OCI-LY7 (cell line): ENCODE results near the gene MYLIP. TPM values are rescaled to one million over a fixed set of nuclear protein-coding genes. Genes with fewer than 3 reads are reported as not detected.

ENCODE experiments used
- BruUV-seq: library from RNA; stranded (reverse); fragments of 400-500 nt; replicated peaks from 2 replicates; lab custom pipeline; 2021; lab: Mats Ljungman, UMichigan
- CTCF ChIA-PET: fragments of 300-600 bp; sonication (Branson Sonifier 250); formaldehyde crosslinking; loops from one replicate; lab custom pipeline; 2022; ENCODE audit warnings: antibody characterized with exemption; ENCODE audit not compliant: unreplicated experiment; lab: Charles Lee
- POLR2A ChIA-PET: fragments of 300-600 bp; sonication (Branson Sonifier 250); formaldehyde crosslinking; loops from one replicate; lab custom pipeline; 2022; ENCODE audit warnings: antibody characterized with exemption; lab: Charles Lee
- DNase-seq: peaks from one replicate; pipeline ENCODE4 v3.0.0-alpha.2; 2015; ENCODE audit warnings: low spot score
- H2AFZ ChIP-seq: fragments of 200-600 bp; sonication (generic), shearing (Covaris generic); 2 replicates; pipeline ENCODE4 v1.6.1; 2014; ENCODE audit warnings: mild to moderate bottlenecking, antibody characterized with exemption, low read length, moderate library complexity
- H3K27ac ChIP-seq: fragments of 200-600 bp; sonication (generic); 2 replicates; pipeline ENCODE4 v1.5.1; 2014; ENCODE audit warnings: mixed run types, low read depth, mild to moderate bottlenecking, moderate library complexity, low read length, inconsistent platforms; ENCODE audit not compliant: poor library complexity, severe bottlenecking
- H3K36me3 ChIP-seq: fragments of 200-600 bp; sonication (generic); 2 replicates; pipeline ENCODE4 v1.6.1; 2014; ENCODE audit warnings: mild to moderate bottlenecking, antibody characterized with exemption, low read length, moderate library complexity, mixed read lengths; ENCODE audit not compliant: insufficient read depth
- H3K4me1 ChIP-seq: fragments of 200-600 bp; sonication (generic); 2 replicates; pipeline ENCODE4 v1.5.1; 2014; ENCODE audit warnings: mild to moderate bottlenecking, low read length; ENCODE audit not compliant: insufficient read depth, poor library complexity, severe bottlenecking
- H3K4me2 ChIP-seq: fragments of 200-600 bp; sonication (generic); 2 replicates; pipeline ENCODE4 v1.6.1; 2014; ENCODE audit warnings: mild to moderate bottlenecking, low read length
- H3K4me3 ChIP-seq: fragments of 200-600 bp; sonication (generic); 2 replicates; pipeline ENCODE4 v1.5.1; 2014; ENCODE audit warnings: mild to moderate bottlenecking, low read depth, low read length; ENCODE audit not compliant: poor library complexity, severe bottlenecking
- H3K79me2 ChIP-seq: fragments of 200-600 bp; sonication (generic); 2 replicates; pipeline ENCODE4 v1.6.1; 2016; ENCODE audit warnings: low read depth, mild to moderate bottlenecking, low read length, moderate library complexity, mixed read lengths; ENCODE audit not compliant: insufficient read depth
- H3K9me2 ChIP-seq: fragments of 200-600 bp; sonication (generic); 2 replicates; pipeline ENCODE4 v1.6.1; 2016; ENCODE audit warnings: mild to moderate bottlenecking, low read length, mixed read lengths; ENCODE audit not compliant: insufficient read depth
- H3K9me3 ChIP-seq: fragments of 200-600 bp; sonication (generic); 2 replicates; pipeline ENCODE4 v1.6.1; 2014; ENCODE audit warnings: mild to moderate bottlenecking, mixed run types, low read length, mixed read lengths
- H4K20me1 ChIP-seq: fragments of 200-600 bp; sonication (generic); 2 replicates; pipeline ENCODE4 v1.6.1; 2014; ENCODE audit warnings: mild to moderate bottlenecking, antibody characterized with exemption, low read length, moderate library complexity, mixed read lengths; ENCODE audit not compliant: insufficient read depth
- EZH2phosphoT487 ChIP-seq: fragments of 200-600 bp; sonication (generic); IDR thresholded peaks from 2 replicates; pipeline ENCODE4 v1.6.1; 2018; ENCODE audit warnings: low read depth, borderline replicate concordance, mild to moderate bottlenecking, mixed run types, antibody characterized with exemption, low read length, moderate library complexity, mixed read lengths
- intact Hi-C: fragments of 100-400 bp; cut with micrococcal nuclease; formaldehyde crosslinking; loops from one replicate; pipeline ENCODE4 v1.10.0; 2022; ENCODE audit not compliant: unreplicated experiment
- total RNA-seq, 2 experiments: library from RNA; depleted of rRNA in 1 of 2; stranded (reverse); fragments of >200 nt in 1 of 2; shearing (Covaris generic) in 1 of 2; gene quantifications; 2 replicates each; pipeline ENCODE4 v1.2.3, GENCODE V29; 2014 to 2022
- TF ChIP-seq, protein P1 (sequence below): fragments of 200-600 bp; sonication (generic); conservative IDR thresholded peaks from 2 replicates; pipeline ENCODE4 v1.5.1; 2014; ENCODE audit warnings: mild to moderate bottlenecking, antibody characterized with exemption, low read length, moderate library complexity, mixed read lengths

Gene MYLIP
- total RNA-seq, 2 experiments from 2014 or later: 8.5 to 15.3 TPM

DNA sequence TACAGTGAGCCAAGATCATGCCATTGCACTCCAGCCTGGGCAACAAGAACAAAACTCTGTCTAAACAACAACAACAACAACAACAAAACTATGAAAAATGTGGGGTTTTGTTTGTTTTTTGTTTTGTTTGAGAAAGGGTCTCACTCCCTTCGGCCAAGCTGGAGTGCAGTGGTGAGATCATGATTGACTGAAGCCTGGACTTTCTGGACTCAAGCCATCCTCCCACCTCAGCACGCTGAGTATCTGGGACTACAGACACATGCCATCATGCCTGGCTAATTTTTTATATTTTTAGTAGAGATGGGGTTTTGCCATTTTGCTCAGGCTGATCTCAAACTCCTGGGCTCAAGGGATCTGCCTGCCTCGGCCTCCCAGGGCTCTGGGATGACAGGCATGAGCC, 2.8 kb upstream of the MYLIP start:
- TF ChIP-seq, protein P1, sequence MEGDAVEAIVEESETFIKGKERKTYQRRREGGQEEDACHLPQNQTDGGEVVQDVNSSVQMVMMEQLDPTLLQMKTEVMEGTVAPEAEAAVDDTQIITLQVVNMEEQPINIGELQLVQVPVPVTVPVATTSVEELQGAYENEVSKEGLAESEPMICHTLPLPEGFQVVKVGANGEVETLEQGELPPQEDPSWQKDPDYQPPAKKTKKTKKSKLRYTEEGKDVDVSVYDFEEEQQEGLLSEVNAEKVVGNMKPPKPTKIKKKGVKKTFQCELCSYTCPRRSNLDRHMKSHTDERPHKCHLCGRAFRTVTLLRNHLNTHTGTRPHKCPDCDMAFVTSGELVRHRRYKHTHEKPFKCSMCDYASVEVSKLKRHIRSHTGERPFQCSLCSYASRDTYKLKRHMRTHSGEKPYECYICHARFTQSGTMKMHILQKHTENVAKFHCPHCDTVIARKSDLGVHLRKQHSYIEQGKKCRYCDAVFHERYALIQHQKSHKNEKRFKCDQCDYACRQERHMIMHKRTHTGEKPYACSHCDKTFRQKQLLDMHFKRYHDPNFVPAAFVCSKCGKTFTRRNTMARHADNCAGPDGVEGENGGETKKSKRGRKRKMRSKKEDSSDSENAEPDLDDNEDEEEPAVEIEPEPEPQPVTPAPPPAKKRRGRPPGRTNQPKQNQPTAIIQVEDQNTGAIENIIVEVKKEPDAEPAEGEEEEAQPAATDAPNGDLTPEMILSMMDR: no peak
- no peak for TF ChIP-seq EZH2phosphoT487
- POLR2A ChIA-PET: no interaction called here
- Histone ChIP-seq H3K4me3 (no peak overlapping the region), H3K27ac (no peak overlapping the region), H3K4me1 (no peaks in the 10 kb centered on the region), H3K79me2 (peaks cover 17% of the 10 kb centered on the region), H4K20me1 (0 out of 2 replicates have a peak, but pooled peaks cover 6% of the 10 kb centered on the region), H3K36me3 (0 out of 2 replicates have a peak, but pooled peaks cover under 1% of the 10 kb centered on the region), H3K9me2 (no peaks in the 10 kb centered on the region), H2AFZ (no peak overlapping the region), H3K4me2 (no peak overlapping the region), H3K9me3 (no peaks in the 10 kb centered on the region)
- BruUV-seq: no TSS peak
- CTCF ChIA-PET: no interaction called here
- intact Hi-C loops: no loop called here
- DNase-seq: no peak

DNA sequence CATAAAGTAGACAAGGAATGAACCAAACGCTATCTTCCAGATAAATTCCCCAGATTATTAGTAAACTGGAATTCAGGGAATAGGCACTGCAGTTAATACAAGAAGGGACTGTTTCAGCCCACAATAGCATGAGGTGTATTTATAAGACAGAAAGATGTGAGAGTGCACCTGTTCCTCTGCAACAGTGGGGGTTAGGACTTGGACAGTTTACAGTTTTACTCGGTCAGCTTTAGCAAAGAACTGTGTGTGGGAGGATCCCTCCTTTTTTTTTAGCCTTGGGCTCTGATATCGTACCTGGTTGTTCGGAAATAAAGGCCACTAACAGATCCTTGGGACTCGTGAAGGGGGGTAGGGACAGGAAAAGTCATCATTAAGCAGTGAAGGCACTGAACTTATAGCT, 2.0 kb upstream of the MYLIP start:
- CTCF ChIA-PET: no interaction called here
- intact Hi-C loops: no loop called here

DNA sequence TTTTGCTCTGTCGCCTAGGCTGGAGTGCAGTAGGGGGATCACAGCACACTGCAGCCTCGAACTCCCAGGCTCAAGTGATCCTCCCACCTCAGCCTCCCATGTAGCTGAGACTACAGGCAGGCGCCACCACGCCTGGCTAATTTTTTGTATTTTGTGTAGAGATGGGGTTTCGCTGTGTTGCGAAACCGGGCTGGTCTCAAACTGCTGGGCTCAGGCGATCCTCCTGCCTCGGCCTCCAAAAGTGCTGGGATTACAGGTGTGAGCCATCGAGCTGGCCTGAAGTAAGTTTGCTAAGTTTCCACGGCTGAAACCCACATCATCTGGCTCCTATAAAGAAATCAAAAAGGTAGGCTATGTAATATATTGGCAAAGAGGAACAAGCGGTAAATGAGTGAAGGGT, 1.4 kb upstream of the MYLIP start:
- TF ChIP-seq, protein P1: no peak
- no peak for TF ChIP-seq EZH2phosphoT487
- Histone ChIP-seq H3K27ac (no peak overlapping the region), H3K4me2 (no peak overlapping the region), H3K79me2 (peaks cover 31% of the 10 kb centered on the region), H3K4me1 (peaks cover 14% of the 10 kb centered on the region), H2AFZ (no peak overlapping the region), H4K20me1 (peaks cover 12% of the 10 kb centered on the region), H3K4me3 (no peak overlapping the region), H3K9me3 (no peaks in the 10 kb centered on the region), H3K36me3 (peaks cover 14% of the 10 kb centered on the region; the same call in 1 of the 2 replicates), H3K9me2 (no peaks in the 10 kb centered on the region)
- ChIA-PET CTCF (no interaction called here), POLR2A (interaction anchor here (0.5 to 0.6 kb wide), 2 partner anchors 10 to 221 kb away, joined by 3 read pairs; no protein-coding TSS in a partner anchor)
- intact Hi-C loops: no loop called here
- no TSS peak for BruUV-seq
- DNase-seq: no peak

More for the DNA sequence above, 2.0 kb upstream of the MYLIP start:
- no peak overlapping the region for H3K27ac ChIP-seq
- H4K20me1 ChIP-seq: 0 out of 2 replicates have a peak, but pooled peaks cover 6% of the 10 kb centered on the region
- H3K79me2 ChIP-seq: peaks cover 25% of the 10 kb centered on the region
- H2AFZ ChIP-seq: no peak overlapping the region
- TF ChIP-seq EZH2phosphoT487: no peak
- TF ChIP-seq, protein P1: no peak
- H3K9me2 ChIP-seq: no peaks in the 10 kb centered on the region
- H3K4me1 ChIP-seq: peaks cover 8% of the 10 kb centered on the region
- no peak overlapping the region for H3K4me2 ChIP-seq
- H3K9me3 ChIP-seq: no peaks in the 10 kb centered on the region
- peaks cover 8% of the 10 kb centered on the region; the same call in 1 of the 2 replicates for H3K36me3 ChIP-seq
- no peak overlapping the region for H3K4me3 ChIP-seq
- no TSS peak for BruUV-seq
- POLR2A ChIA-PET: interaction anchor here (0.6 to 0.7 kb wide), 3 partner anchors 10 to 225 kb away, joined by 3 read pairs; no protein-coding TSS in a partner anchor
- no peak for DNase-seq
